RPMI8226 (cell line): Measurements from ENCODE around the gene ENHO.
A peak's percentile ranks its signal among the peaks of the same experiment; 100 is the strongest.

Experiments used
- DNase-seq: peaks from one replicate; pipeline ENCODE4 v3.0.0-alpha.2; 2015

Gene ENHO

GRCh38 chr9:34522971-34523797, at the start of gene ENHO:
TSS of gene ENHO (minus strand) at chr9:34522990. CDS start at chr9:34521695, 1,295 bp downstream.
- DNase-seq, result peak; percentile 89

GRCh38 chr9:34572092-34572491, 49.3 kb upstream of the ENHO start:
- DNase-seq, result peak; percentile 47

GRCh38 chr9:34571481-34571810, 48.7 kb upstream of the ENHO start:
- peak; percentile 59 for DNase-seq

GRCh38 chr9:34570809-34571480, 48.2 kb upstream of the ENHO start:
- DNase-seq, result peak; percentile 25

GRCh38 chr9:34570376-34570775, 47.6 kb upstream of the ENHO start:
- DNase-seq, result no peak

GRCh38 chr9:34568774-34569173, 46.0 kb upstream of the ENHO start:
- DNase-seq, result no peak

GRCh38 chr9:34568133-34568532, 45.3 kb upstream of the ENHO start:
- no peak for DNase-seq

GRCh38 chr9:34566972-34567371, 44.2 kb upstream of the ENHO start:
- no peak for DNase-seq

GRCh38 chr9:34566322-34566721, 43.5 kb upstream of the ENHO start:
- no peak for DNase-seq

GRCh38 chr9:34565856-34566255, 43.1 kb upstream of the ENHO start:
- DNase-seq, result no peak

GRCh38 chr9:34564617-34565016, 41.8 kb upstream of the ENHO start:
- DNase-seq, result no peak

- DNase-seq, result no peak
Measured at GRCh38 chr9:34563262-34563661, 40.5 kb upstream of the ENHO start.

GRCh38 chr9:34562135-34562745, 39.5 kb upstream of the ENHO start:
- DNase-seq, result no peak

- no peak for DNase-seq
Measured at GRCh38 chr9:34560599-34561214, 37.9 kb upstream of the ENHO start.

- no peak for DNase-seq
Measured at GRCh38 chr9:34559624-34560455, 37.0 kb upstream of the ENHO start.

- no peak for DNase-seq
Measured at GRCh38 chr9:34558919-34559623, 36.3 kb upstream of the ENHO start.

GRCh38 chr9:34558364-34558763, 35.6 kb upstream of the ENHO start:
- no peak for DNase-seq

GRCh38 chr9:34557426-34558321, 34.9 kb upstream of the ENHO start:
- no peak for DNase-seq

GRCh38 chr9:34556949-34557348, 34.2 kb upstream of the ENHO start:
- no peak for DNase-seq

GRCh38 chr9:34555936-34556525, 33.2 kb upstream of the ENHO start:
- DNase-seq, result no peak

GRCh38 chr9:34555500-34555899, 32.7 kb upstream of the ENHO start:
- no peak for DNase-seq
